Stimulated activated CD8-positive, alpha-beta memory T cell treated with anti-CD3 and anti-CD28 coated beads, Interleukin-7, amount 100 ng/mL, for 4 hours (primary cell): Measurements from ENCODE around the gene ELMOD1.

Experiments used
- DNase-seq, 2 donors: peaks; one replicate each; pipeline ENCODE4 v3.0.0-alpha.2; 2020; ENCODE audit warnings: low read depth in 2 of 2

Gene ELMOD1

GRCh38 chr11:107688322-107688918 lies 97.5 kb downstream of the ELMOD1 start:
- DNase-seq: no peak

- peak; percentile 1 to 8 for DNase-seq
Measured at GRCh38 chr11:107689317-107690202, 98.6 kb downstream of the ELMOD1 start.

GRCh38 chr11:107691000-107691750 lies 100.2 kb downstream of the ELMOD1 start:
- no peak for DNase-seq

- no peak for DNase-seq
Measured at GRCh38 chr11:107695446-107695845, 104.5 kb downstream of the ELMOD1 start.

GRCh38 chr11:107696140-107696539 lies 105.2 kb downstream of the ELMOD1 start:
- no peak for DNase-seq

- DNase-seq: no peak
Measured at GRCh38 chr11:107697291-107697690, 106.3 kb downstream of the ELMOD1 start.

- DNase-seq: no peak
Measured at GRCh38 chr11:107699371-107700285, 108.7 kb downstream of the ELMOD1 start.

- DNase-seq: no peak
Measured at GRCh38 chr11:107702109-107702660, 111.2 kb downstream of the ELMOD1 start.

- no peak for DNase-seq
Measured at GRCh38 chr11:107702723-107703122, 111.8 kb downstream of the ELMOD1 start.

- no peak for DNase-seq
Measured at GRCh38 chr11:107704451-107704850, 113.5 kb downstream of the ELMOD1 start.

- no peak for DNase-seq
Measured at GRCh38 chr11:107705027-107705426, 114.1 kb downstream of the ELMOD1 start.

- DNase-seq: no peak
Measured at GRCh38 chr11:107706531-107706930, 115.6 kb downstream of the ELMOD1 start.

- no peak for DNase-seq
Measured at GRCh38 chr11:107707215-107707671, 116.3 kb downstream of the ELMOD1 start.

- DNase-seq: no peak
Measured at GRCh38 chr11:107707807-107708206, 116.9 kb downstream of the ELMOD1 start.

GRCh38 chr11:107708792-107709191 lies 117.8 kb downstream of the ELMOD1 start:
- no peak for DNase-seq

GRCh38 chr11:107710301-107710700 lies 119.4 kb downstream of the ELMOD1 start:
- DNase-seq: no peak

GRCh38 chr11:107711861-107712755 lies 121.2 kb downstream of the ELMOD1 start, which contains the start of gene SLN:
TSS of gene SLN (minus strand) at chr11:107712056.
- DNase-seq: no peak

GRCh38 chr11:107713009-107713408 lies 122.1 kb downstream of the ELMOD1 start:
- DNase-seq: no peak
